Activated naive CD4-positive, alpha-beta T cell treated with anti-CD3 and anti-CD28 coated beads, Interleukin-2, amount 50 U/mL, for 72 hours (primary cell): ENCODE results near the gene ARL17B. TPM values are rescaled to one million over a fixed set of nuclear protein-coding genes. Genes with fewer than 3 reads are reported as not detected.
"Not testable (repeated sequence)": the region's sequence is repeated elsewhere in the genome, so short reads cannot be mapped to it uniquely, and the experiment has no call there.

ENCODE experiments used
- ATAC-seq, 2 donors: fragments of 150-1000 bp; cut with Tn5 transposase; 2 replicates each; pipeline ENCODE4 v1.10.0; 2021; ENCODE audit warnings: mild to moderate bottlenecking in 2 of 2, moderate library complexity in 2 of 2
- DNase-seq, 2 donors: peaks; one replicate each; pipeline ENCODE4 v3.0.0; 2021 to 2022; ENCODE audit warnings: low spot score in 2 of 2
- H3K27ac Mint-ChIP-seq, 2 donors: one replicate each; pipeline ENCODE4 v1.8.0; 2022; ENCODE audit warnings: mild to moderate bottlenecking in 2 of 2, mixed read lengths in 2 of 2
- H3K36me3 Mint-ChIP-seq, 2 donors: one replicate each; pipeline ENCODE4 v1.8.0; 2022; ENCODE audit warnings: mixed read lengths in 2 of 2
- H3K9me3 Mint-ChIP-seq, 2 donors: one replicate each; pipeline ENCODE4 v1.8.0; 2022; ENCODE audit warnings: mixed read lengths in 2 of 2
- total RNA-seq, 2 donors: library from RNA; stranded (reverse); gene quantifications; one replicate each; pipeline ENCODE4 v1.2.3, GENCODE V29; 2022

The ARL17B gene
- total RNA-seq, 2 donors from 2014 or later: 15.9 to 21.0 TPM

- DNase-seq, H3K36me3 Mint-ChIP-seq, ATAC-seq, H3K9me3 Mint-ChIP-seq: not testable (repeated sequence)
- peak overlapping the region; percentile 77 to 81 for H3K27ac Mint-ChIP-seq
Observed at GRCh38 chr17:46266063-46266655, 95.4 kb downstream of the ARL17B start.

DNA sequence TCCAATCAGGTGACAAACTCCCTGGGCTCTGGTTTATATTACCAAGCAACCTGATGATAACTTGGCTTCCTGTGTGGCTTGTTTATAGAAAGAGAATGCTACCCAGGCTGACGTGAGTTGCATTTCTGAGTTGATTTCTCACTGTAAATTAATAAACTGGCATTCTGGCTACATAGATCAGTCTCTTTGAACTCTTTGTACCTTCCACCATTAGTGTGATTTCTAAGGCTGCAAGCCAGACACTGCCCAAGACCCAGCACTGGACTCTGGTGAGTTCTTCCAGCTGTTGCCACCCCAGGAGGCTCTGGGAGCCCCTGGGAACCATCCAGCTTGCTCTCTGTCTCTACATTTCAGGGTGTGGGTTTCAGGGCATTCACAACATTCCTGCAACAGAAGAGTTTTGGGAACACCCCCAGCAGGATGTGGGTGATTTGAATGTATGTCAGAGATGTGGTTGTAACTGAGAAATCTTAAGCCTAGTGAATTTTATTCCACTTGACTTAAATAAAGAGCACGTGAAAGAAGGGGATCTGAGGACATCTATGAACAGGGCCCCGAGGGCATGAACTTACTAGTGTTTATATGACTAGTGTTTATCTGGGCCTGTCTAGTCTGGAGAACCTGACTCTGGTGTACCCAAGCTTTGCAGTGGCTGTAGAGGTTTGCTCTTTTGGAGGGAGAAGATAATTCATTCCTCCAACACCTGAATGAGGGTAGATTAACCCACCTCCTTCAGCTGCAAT, 96.9 kb downstream of the ARL17B start:
- H3K27ac Mint-ChIP-seq: peak overlapping the region in 1 of 2 donors; percentile 57
- ATAC-seq (peak; percentile 23 to 42), DNase-seq (no peak)
- H3K9me3 Mint-ChIP-seq: no peaks in the 10 kb centered on the region
- peaks cover 0 to 6% of the 10 kb centered on the region in 2 donors for H3K36me3 Mint-ChIP-seq

DNA sequence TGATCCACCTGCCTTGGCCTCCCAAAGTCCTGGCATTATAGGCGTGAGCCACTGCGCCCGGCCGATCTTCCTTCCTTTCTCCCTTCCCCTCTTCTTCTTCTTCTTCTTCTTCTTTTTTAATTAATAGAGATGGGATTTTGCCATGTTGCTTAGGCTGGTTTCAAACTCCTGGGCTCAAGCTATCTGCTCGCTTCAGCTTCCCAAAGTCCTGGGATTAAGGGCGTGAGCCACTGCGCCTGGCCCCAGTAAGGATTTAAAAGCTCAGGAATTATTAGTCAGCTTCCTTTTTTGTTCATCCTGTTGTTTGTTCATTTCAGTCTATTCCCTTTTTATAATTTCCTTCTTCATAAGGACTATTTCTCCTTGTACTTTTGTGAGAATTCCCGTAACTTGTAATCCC, 99.3 kb downstream of the ARL17B start:
- Mint-ChIP-seq H3K27ac (no peak overlapping the region), H3K36me3 (peaks cover 0 to 6% of the 10 kb centered on the region in 2 donors), H3K9me3 (no peaks in the 10 kb centered on the region)
- DNase-seq (no peak), ATAC-seq (no peak)

DNA sequence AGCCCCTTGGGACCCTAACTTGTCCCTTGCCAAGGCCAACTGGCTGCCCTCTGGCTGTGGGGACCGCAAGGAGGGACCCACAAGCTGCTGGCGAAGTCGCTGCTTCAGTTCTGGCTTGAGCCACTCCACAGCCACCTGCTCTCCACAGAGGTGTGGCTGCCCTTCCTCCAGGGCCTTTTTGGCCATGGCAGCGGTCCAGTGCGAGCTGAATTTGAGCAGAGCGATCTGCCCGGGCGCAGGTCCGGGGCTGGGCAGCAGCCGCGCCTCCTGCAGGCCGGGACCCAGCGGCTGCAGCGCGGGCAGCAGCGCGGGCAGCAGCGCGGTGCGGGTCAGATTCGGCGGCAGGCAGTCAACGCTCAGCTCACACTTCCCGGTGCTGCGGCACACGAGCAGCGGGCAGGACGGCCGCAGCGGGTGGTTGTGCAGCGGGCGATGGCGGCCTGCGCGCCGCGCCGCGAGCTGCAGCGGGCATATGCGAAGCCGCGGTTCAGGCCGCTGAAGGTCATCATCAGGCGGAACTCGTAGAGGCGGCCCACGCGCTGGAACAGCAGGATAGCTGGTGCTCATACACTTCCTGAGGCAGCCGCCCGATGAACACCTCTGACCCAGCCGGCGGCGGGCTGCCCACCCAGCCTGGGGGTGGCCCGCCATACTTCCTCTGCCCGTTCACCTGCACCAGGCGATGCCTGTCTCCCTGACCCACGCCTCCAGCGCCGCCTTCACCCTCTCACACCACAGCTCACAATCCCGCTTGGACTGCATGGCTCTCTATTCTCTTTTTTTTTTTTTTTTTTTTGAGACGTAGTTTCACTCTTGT, 101.5 kb downstream of the ARL17B start:
- not testable (repeated sequence) for H3K9me3 Mint-ChIP-seq, DNase-seq, H3K36me3 Mint-ChIP-seq
- ATAC-seq: peak; percentile 53 to 87
- H3K27ac Mint-ChIP-seq: peak overlapping the region in 1 of 2 donors; percentile 78

- ATAC-seq: peak; percentile 22 to 50
- not testable (repeated sequence) for H3K27ac Mint-ChIP-seq, H3K9me3 Mint-ChIP-seq, H3K36me3 Mint-ChIP-seq, DNase-seq
Observed at GRCh38 chr17:46256369-46256768, 105.2 kb downstream of the ARL17B start.

- not testable (repeated sequence) for H3K27ac Mint-ChIP-seq, H3K9me3 Mint-ChIP-seq, H3K36me3 Mint-ChIP-seq, ATAC-seq, DNase-seq
Observed at GRCh38 chr17:46254215-46254614, 107.4 kb downstream of the ARL17B start.

DNA sequence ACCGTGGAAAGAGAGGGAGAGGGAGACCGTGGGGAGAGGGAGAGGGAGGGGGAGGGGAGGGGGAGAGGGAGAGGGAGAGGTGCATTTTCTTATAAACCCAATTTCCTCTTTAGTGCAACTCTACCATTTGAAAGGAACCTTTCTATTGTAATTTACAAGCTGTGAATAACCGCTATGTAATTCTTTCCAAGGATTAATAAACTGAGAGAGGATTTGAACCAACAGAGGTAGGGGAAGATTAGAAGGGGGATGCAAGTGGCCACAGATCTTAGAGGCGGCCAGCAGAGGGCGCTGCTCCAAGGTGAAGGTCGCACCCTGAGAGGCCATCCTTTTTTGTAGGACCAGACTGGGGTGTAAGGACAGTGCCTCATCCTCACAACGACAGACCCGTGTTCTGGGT, 107.8 kb downstream of the ARL17B start:
- not testable (repeated sequence) for H3K27ac Mint-ChIP-seq, H3K36me3 Mint-ChIP-seq, H3K9me3 Mint-ChIP-seq
- DNase-seq (peak; percentile 69 to 81), ATAC-seq (peak; percentile 95 to 96)

DNA sequence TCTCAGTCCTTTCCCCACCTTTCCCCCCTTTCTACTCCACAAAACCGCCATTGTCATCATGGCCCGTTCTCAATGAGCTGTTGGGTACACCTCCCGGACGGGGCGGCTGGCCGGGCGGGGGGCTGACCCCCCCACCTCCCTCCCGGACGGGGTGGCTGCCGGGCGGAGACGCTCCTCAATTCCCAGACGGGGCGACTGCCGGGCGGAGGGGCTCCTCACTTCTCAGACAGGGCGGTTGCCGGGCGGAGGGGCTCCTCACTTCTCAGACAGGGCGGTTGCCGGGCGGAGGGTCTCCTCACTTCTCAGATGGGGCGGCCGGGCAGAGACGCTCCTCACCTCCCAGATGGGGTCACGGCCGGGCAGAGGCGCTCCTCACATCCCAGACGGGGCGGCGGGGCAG, 108.8 kb downstream of the ARL17B start:
- not testable (repeated sequence) for DNase-seq, ATAC-seq, H3K27ac Mint-ChIP-seq, H3K9me3 Mint-ChIP-seq, H3K36me3 Mint-ChIP-seq

GRCh38 chr17:46249153-46249552, 112.4 kb downstream of the ARL17B start:
- not testable (repeated sequence) for ATAC-seq, H3K36me3 Mint-ChIP-seq, H3K27ac Mint-ChIP-seq, H3K9me3 Mint-ChIP-seq, DNase-seq

DNA sequence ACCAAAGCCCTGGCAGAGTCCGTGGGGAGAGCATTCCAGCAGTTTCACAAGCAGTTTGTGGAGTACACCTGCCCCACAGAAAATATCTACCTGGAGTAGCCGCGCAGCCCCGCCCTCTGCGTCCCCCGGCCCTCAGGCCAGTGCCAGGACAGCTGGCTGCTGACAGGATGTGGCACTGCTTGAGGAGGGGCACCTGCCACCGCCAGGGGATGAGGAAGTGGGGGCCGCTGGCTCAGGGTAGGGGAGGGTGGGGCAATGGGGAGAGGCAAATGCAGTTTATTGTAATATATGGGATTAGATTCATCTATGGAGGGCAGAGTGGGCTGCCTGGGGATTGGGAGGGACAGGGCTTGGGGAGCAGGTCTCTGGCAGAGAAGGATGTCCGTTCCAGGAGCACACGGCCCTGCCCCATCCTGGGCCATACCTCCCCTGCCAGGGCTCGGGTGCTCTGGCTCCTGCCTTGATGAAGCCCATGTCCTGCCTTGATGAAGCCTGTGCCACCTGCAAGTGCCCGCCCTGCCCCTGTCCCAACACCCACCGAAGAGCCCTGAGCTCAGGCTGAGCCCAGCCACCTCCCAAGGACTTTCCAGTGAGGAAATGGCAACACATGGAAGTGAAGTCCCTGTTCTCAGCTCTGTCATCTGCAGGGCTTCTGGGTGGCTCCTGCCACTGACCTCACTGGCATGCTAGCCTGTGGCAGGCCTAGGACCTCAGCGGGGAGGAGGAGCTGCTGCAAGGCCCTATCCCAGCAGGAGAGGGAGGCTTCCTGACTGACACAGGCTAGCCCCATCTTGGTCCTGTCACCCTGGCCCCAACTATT, 116.4 kb downstream of the ARL17B start:
- H3K9me3 Mint-ChIP-seq, DNase-seq, H3K36me3 Mint-ChIP-seq, H3K27ac Mint-ChIP-seq: not testable (repeated sequence)
- peak in 1 of 2 donors; percentile 60 for ATAC-seq

DNA sequence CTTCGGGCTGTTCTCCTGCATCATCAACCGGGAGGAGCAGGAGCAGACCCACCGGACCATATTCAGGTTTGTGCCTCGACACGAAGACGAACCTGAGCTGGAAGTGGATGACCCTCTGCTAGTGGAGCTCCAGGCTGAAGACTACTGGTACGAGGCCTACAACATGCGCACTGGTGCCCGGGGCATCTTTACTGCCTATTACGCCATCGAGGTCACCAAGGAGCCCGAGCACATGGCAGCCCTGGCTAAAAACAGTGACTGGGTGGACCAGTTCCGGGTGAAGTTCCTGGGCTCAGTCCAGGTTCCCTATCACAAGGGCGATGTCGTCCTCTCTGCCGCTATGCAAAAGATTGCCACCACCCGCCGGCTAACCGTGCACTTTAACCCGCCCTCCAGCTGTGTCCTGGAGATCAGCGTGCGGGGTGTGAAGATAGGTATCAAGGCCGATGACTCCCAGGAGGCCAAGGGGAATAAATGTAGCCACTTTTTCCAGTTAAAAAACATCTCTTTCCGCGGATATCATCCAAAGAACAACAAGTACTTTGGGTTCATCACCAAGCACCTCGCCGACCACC, 117.1 kb downstream of the ARL17B start:
- DNase-seq, H3K27ac Mint-ChIP-seq, H3K36me3 Mint-ChIP-seq, ATAC-seq, H3K9me3 Mint-ChIP-seq: not testable (repeated sequence)

DNA sequence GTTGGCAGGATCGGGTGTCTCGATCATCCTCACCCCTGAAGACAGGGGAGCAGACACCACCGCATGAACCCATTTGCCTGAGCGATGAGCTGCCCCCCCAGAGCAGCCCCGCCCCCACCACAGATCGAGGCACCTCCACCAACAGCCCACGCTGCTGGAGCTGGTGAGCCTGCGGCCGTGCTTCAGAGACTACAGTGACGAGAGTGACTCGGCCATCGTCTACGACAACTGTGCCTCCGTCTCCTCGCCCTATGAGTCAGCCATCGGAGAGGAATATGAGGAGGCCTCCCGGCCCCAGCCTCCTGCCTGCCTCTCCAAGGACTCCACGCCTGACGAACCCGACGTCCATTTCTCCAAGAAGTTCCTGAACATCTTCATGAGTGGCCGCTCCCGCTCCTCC, 117.6 kb downstream of the ARL17B start:
- ATAC-seq, H3K9me3 Mint-ChIP-seq, H3K27ac Mint-ChIP-seq, H3K36me3 Mint-ChIP-seq, DNase-seq: not testable (repeated sequence)

- not testable (repeated sequence) for H3K36me3 Mint-ChIP-seq, H3K27ac Mint-ChIP-seq, H3K9me3 Mint-ChIP-seq, DNase-seq, ATAC-seq
Observed at GRCh38 chr17:46243505-46243904, 118.1 kb downstream of the ARL17B start.

- not testable (repeated sequence) for DNase-seq, H3K36me3 Mint-ChIP-seq, ATAC-seq, H3K9me3 Mint-ChIP-seq
- peak overlapping the region in 1 of 2 donors; percentile 6 for H3K27ac Mint-ChIP-seq
Observed at GRCh38 chr17:46231359-46231758, 130.2 kb downstream of the ARL17B start.

- H3K36me3 Mint-ChIP-seq, H3K9me3 Mint-ChIP-seq: not testable (repeated sequence)
- DNase-seq (peak; percentile 92 to 97), ATAC-seq (peak; percentile 99 to 100)
- H3K27ac Mint-ChIP-seq: peak overlapping the region in 1 of 2 donors; percentile 80
Observed at GRCh38 chr17:46225274-46225794, 136.2 kb downstream of the ARL17B start.

DNA sequence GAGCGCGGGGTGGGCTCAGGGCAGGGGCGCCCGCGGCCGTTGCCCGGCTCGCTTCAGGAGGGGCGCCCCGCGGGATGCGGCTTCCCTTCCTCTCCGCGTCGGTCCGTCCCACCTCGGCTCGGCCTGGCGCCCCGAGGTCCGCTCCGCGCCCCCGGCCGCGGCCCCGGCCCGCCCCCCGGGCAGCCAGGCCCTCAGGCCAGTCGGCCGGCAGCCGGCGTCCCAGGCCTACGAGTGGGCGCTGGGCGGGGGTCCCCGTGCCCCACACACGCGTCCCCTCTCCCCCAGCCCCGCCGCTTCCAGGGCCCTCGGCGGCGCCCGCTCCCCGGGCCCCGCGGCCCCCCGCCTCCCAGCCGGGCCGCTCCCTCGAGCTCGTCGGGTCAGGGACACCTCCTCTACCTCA, 136.7 kb downstream of the ARL17B start:
- peak overlapping the region in 1 of 2 donors; percentile 80 for H3K27ac Mint-ChIP-seq
- not testable (repeated sequence) for DNase-seq, H3K9me3 Mint-ChIP-seq, H3K36me3 Mint-ChIP-seq
- ATAC-seq: peak; percentile 39 to 53
